Choroid plexus epithelial cell (primary cell): Measurements from ENCODE around the gene CP.

Source experiments
- DNase-seq: peaks from one replicate; pipeline ENCODE4 v3.0.0-alpha.2; 2010; ENCODE audit warnings: low read depth
- H3K4me3 ChIP-seq: 2 replicates; pipeline ENCODE4 v1.5.1; 2011; ENCODE audit warnings: low read depth, mild to moderate bottlenecking, control low read depth, low read length, moderate library complexity
- CTCF ChIP-seq: conservative IDR thresholded peaks from 2 replicates; pipeline ENCODE4 v1.5.1; 2011; ENCODE audit warnings: low read depth, mild to moderate bottlenecking, control low read depth, inconsistent platforms, low read length, moderate library complexity

Gene CP

DNA sequence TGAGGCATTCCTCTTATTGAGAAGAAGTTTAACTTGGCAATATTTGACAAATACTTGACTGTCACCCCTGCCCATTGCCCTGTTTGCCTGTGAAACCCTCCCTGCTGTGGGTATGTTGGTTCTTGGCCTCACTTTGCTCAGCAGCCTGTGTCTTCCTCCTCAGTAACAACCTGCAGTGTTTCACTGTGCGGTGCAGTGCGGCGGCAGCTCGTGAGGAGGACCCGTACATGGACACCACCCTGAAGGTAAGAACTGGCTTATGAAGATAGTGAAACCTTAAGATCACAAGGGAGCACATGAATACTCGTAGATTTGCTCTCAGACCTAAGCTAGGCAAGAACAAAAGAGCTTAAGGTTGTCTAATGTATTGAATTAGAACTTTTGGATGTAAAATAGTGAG lies 71.2 kb downstream of the CP start:
- TF ChIP-seq CTCF: no peak
- no peak for DNase-seq
- no peak overlapping the region for H3K4me3 ChIP-seq

DNA sequence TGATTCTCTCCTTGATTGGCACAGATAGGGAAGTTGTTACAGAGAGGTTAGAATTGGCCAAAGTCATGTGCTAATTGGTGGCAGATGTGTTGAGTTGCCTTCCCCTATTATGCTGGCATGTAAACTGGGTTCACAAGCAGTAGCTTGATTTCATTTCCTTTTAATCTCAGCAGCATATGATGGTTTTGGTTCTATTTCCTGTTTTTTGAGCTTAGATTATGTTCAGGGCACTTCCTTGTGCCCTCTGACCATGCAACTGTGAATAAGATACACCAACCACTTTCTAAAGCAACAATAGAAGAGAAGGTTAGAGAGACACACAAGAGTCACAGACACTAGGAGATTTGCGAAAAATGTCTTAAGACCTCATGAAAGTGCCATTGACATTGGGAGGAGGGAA lies 75.7 kb downstream of the CP start:
- no peak overlapping the region for H3K4me3 ChIP-seq
- no peak for DNase-seq
- no peak for TF ChIP-seq CTCF

GRCh38 chr3:149145356-149145755 lies 76.3 kb downstream of the CP start:
- DNase-seq: no peak
- H3K4me3 ChIP-seq: no peak overlapping the region
- no peak for TF ChIP-seq CTCF

- TF ChIP-seq CTCF: no peak
- H3K4me3 ChIP-seq: no peak overlapping the region
- DNase-seq: no peak
Observed at GRCh38 chr3:149142682-149143081, 78.9 kb downstream of the CP start.

- peak; percentile 82 for DNase-seq
- H3K4me3 ChIP-seq: no peak overlapping the region
- no peak for TF ChIP-seq CTCF
Observed at GRCh38 chr3:149134575-149134974, 87.1 kb downstream of the CP start.

- no peak overlapping the region for H3K4me3 ChIP-seq
- no peak for TF ChIP-seq CTCF
- DNase-seq: no peak
Observed at GRCh38 chr3:149131589-149131988, 90.0 kb downstream of the CP start.

DNA sequence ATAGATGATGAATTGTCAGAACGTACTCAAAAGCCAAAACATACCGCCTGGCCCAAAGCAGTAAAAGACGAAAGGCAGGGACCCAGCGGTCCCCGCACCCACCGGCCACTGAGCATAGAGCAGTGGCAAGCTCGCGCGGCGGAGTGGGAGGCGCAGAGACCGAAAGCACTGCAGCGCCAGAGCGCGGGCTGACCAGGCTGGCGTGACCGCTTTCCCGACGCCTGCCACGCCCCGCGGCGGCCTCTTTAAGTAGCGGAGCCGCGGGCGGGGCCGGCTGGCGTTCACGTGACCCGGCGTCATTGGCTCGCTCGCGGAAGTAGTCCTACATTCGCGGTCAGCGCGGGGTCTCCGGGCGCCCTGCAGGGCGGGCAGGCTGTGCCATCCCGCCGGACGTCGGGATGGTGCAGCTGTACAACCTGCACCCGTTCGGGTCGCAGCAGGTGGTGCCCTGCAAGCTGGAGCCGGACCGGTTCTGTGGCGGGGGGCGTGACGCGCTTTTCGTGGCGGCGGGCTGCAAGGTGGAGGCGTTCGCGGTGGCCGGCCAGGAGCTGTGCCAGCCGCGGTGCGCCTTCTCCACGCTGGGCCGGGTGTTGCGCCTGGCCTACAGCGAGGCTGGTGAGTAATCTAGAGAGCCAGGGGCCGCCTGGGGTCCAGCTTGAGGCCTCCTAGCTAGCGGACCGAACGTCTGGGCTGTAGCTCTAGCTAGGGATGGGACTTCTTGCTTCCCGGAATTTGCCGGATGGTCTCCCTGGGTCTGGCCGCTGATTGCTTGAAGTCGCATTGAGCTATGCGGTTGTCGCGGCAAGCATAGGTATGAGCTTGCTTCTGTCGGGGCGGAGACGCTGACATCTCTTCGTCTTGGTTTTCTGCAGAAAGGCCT lies 92.1 kb downstream of the CP start, which contains the start of gene HPS3:
Gene HPS3, plus strand, starts transcription at position 313 of the 880 bp plus-strand sequence. Its CDS starts 86 bp downstream, at position 399.
- TF ChIP-seq CTCF: no peak
- peak within 1 kb of the TSS; percentile 97 for H3K4me3 ChIP-seq
- peak; percentile 89 for DNase-seq
